ENCODE results near the gene LRP2.
A peak's percentile ranks its signal among the peaks of the same experiment; 100 is the strongest.
"Not testable (repeated sequence)": the region's sequence is repeated elsewhere in the genome, so short reads cannot be mapped to it uniquely, and the experiment has no call there.

The LRP2 gene

GRCh38 chr2:169173876-169174275 is 188.5 kb downstream of the LRP2 start:
- no peak for DNase-seq (ENCODE audit: low spot score)

GRCh38 chr2:169172914-169173313 is 189.4 kb downstream of the LRP2 start:
- no peak for DNase-seq (ENCODE audit: low spot score)

- DNase-seq (ENCODE audit: low spot score) = no peak
Measured at GRCh38 chr2:169172151-169172735, 190.1 kb downstream of the LRP2 start.

GRCh38 chr2:169165791-169166190 is 196.5 kb downstream of the LRP2 start:
- DNase-seq (ENCODE audit: low spot score) = no peak

GRCh38 chr2:169164311-169164710 is 198.0 kb downstream of the LRP2 start:
- no peak for DNase-seq (ENCODE audit: low spot score)

- no peak for DNase-seq (ENCODE audit: low spot score)
Measured at GRCh38 chr2:169162613-169163012, 199.7 kb downstream of the LRP2 start.

GRCh38 chr2:169160926-169161481 is 201.3 kb downstream of the LRP2 start:
- DNase-seq (ENCODE audit: low spot score) = no peak

- no peak for DNase-seq (ENCODE audit: low spot score)
Measured at GRCh38 chr2:169159686-169160085, 202.6 kb downstream of the LRP2 start.

GRCh38 chr2:169158874-169159273 is 203.5 kb downstream of the LRP2 start:
- no peak for DNase-seq (ENCODE audit: low spot score)

GRCh38 chr2:169146220-169146619 is 216.1 kb downstream of the LRP2 start:
- no peak for DNase-seq (ENCODE audit: low spot score)

GRCh38 chr2:169143998-169144397 is 218.3 kb downstream of the LRP2 start:
- DNase-seq (ENCODE audit: low spot score) = no peak

- peak; percentile 77 for DNase-seq (ENCODE audit: low spot score)
Measured at GRCh38 chr2:169141713-169142352, 220.5 kb downstream of the LRP2 start.

- no peak for DNase-seq (ENCODE audit: low spot score)
Measured at GRCh38 chr2:169139993-169140767, 222.2 kb downstream of the LRP2 start.

- DNase-seq (ENCODE audit: low spot score) = no peak
Measured at GRCh38 chr2:169139145-169139544, 223.2 kb downstream of the LRP2 start.

- no peak for DNase-seq (ENCODE audit: low spot score)
Measured at GRCh38 chr2:169137924-169138323, 224.4 kb downstream of the LRP2 start.

- no peak for DNase-seq (ENCODE audit: low spot score)
Measured at GRCh38 chr2:169136885-169137534, 225.3 kb downstream of the LRP2 start.

- not testable (repeated sequence) for DNase-seq (ENCODE audit: low spot score)
Measured at GRCh38 chr2:169136428-169136827, 225.9 kb downstream of the LRP2 start.

GRCh38 chr2:169134272-169134671 is 228.1 kb downstream of the LRP2 start:
- not testable (repeated sequence) for DNase-seq (ENCODE audit: low spot score)

- peak; percentile 64 for DNase-seq (ENCODE audit: low spot score)
Measured at GRCh38 chr2:169131587-169132512, 230.5 kb downstream of the LRP2 start.

GRCh38 chr2:169129703-169130243 is 232.6 kb downstream of the LRP2 start:
- DNase-seq (ENCODE audit: low spot score) = no peak

- no peak for DNase-seq (ENCODE audit: low spot score)
Measured at GRCh38 chr2:169119851-169120250, 242.5 kb downstream of the LRP2 start.

Measured in GM03348 (cell line).